Measurements from ENCODE around the gene KRT2.

GRCh38 chr12:52628111-52628507, 23.9 kb downstream of the KRT2 start:
- TF ChIP-seq CTCF (IDR thresholded peaks at IDR 0.05) (no peak), POLR2A (IDR thresholded peaks at IDR 0.05) (no peak)

All from adrenal gland (tissue), 5 donors.